GM23338 (cell line): Measurements from ENCODE around the gene CRYGB. TPM values are rescaled to one million over a fixed set of nuclear protein-coding genes. Genes with fewer than 3 reads are reported as not detected.
"Not testable (repeated sequence)": the region's sequence is repeated elsewhere in the genome, so short reads cannot be mapped to it uniquely, and the experiment has no call there.

Source experiments
- ATAC-seq: fragments of 200-7000 bp; cut with Tn5 transposase; 3 replicates; pipeline ENCODE4 v1.9.1; 2020
- DNase-seq: peaks from one replicate; pipeline ENCODE4 v3.0.0-alpha.2; 2015; ENCODE audit warnings: low spot score
- H2AFZ ChIP-seq: fragments of 200-600 bp; sonication (generic); 2 replicates; pipeline ENCODE4 v1.8.0; 2016; ENCODE audit warnings: antibody characterized with exemption, mild to moderate bottlenecking, moderate library complexity
- H3F3A ChIP-seq: fragments of 200-600 bp; sonication (generic); replicated peaks from 2 replicates; pipeline ENCODE4 v1.8.0; 2017; ENCODE audit warnings: antibody characterized with exemption, mixed run types, low read depth
- H3K27ac ChIP-seq: fragments of 200-600 bp; sonication (generic); 2 replicates; pipeline ENCODE4 v1.6.1; 2016; ENCODE audit warnings: low read depth
- H3K27me3 ChIP-seq: fragments of 200-600 bp; sonication (generic); 2 replicates; pipeline ENCODE4 v1.8.0; 2016; ENCODE audit warnings: mild to moderate bottlenecking, mixed run types, moderate library complexity; ENCODE audit not compliant: insufficient read depth
- H3K36me3 ChIP-seq: fragments of 200-600 bp; sonication (generic); 2 replicates; pipeline ENCODE4 v1.8.0; 2016; ENCODE audit warnings: mild to moderate bottlenecking; ENCODE audit not compliant: insufficient read depth
- H3K4me1 ChIP-seq: fragments of 200-600 bp; sonication (generic); 2 replicates; pipeline ENCODE4 v1.8.0; 2016; ENCODE audit warnings: mild to moderate bottlenecking, moderate library complexity; ENCODE audit not compliant: insufficient read depth
- H3K4me2 ChIP-seq: fragments of 200-600 bp; sonication (generic); 2 replicates; pipeline ENCODE4 v1.7.1; 2017; ENCODE audit warnings: mixed run types
- H3K4me3 ChIP-seq: fragments of 200-600 bp; sonication (generic); 2 replicates; pipeline ENCODE4 v1.6.1; 2016; ENCODE audit warnings: mixed run types
- H3K79me2 ChIP-seq: fragments of 200-600 bp; sonication (generic); replicated peaks from 2 replicates; pipeline ENCODE4 v1.8.0; 2017; ENCODE audit warnings: mild to moderate bottlenecking; ENCODE audit not compliant: insufficient read depth
- H3K9me2 ChIP-seq: fragments of 200-600 bp; sonication (generic); 2 replicates; pipeline ENCODE4 v1.8.0; 2017; ENCODE audit not compliant: insufficient read depth
- H4K20me1 ChIP-seq: fragments of 200-600 bp; sonication (generic); replicated peaks from 2 replicates; pipeline ENCODE4 v1.8.0; 2017; ENCODE audit warnings: mild to moderate bottlenecking; ENCODE audit not compliant: insufficient read depth
- H3K27ac Mint-ChIP-seq: 2 replicates; pipeline ENCODE4 v1.8.0; 2020; ENCODE audit warnings: inconsistent platforms, mild to moderate bottlenecking, moderate library complexity, mixed read lengths
- H3K27me3 Mint-ChIP-seq: 3 replicates; pipeline ENCODE4 v1.8.0; 2022; ENCODE audit warnings: low read depth, mild to moderate bottlenecking, moderate library complexity, mixed read lengths, inconsistent platforms; ENCODE audit not compliant: insufficient read depth, poor library complexity
- H3K36me3 Mint-ChIP-seq: 3 replicates; pipeline ENCODE4 v1.8.0; 2021; ENCODE audit warnings: low read depth, mild to moderate bottlenecking, inconsistent platforms, moderate library complexity, mixed read lengths
- H3K4me1 Mint-ChIP-seq: 3 replicates; pipeline ENCODE4 v1.8.0; 2020; ENCODE audit warnings: mild to moderate bottlenecking, inconsistent platforms, mixed read lengths
- H3K4me3 Mint-ChIP-seq: 3 replicates; pipeline ENCODE4 v1.8.0; 2021; ENCODE audit warnings: moderate library complexity, mild to moderate bottlenecking, inconsistent platforms, mixed read lengths
- H3K9me3 Mint-ChIP-seq: 3 replicates; pipeline ENCODE4 v1.8.0; 2020; ENCODE audit warnings: moderate library complexity, mild to moderate bottlenecking, inconsistent platforms, mixed read lengths
- CREB1 ChIP-seq: fragments of 250-450 bp; sonication (Bioruptor Pico); IDR thresholded peaks from 2 replicates; pipeline ENCODE4 v1.5.0; 2020; ENCODE audit warnings: low read depth, mild to moderate bottlenecking, moderate library complexity
- CTCF ChIP-seq, 2 experiments: fragments of 200-600 bp in 1 of 2; sonication (generic) in 1 of 2; conservative IDR thresholded peaks; 2 replicates each; pipeline versions ENCODE4 v1.5.1 to v1.6.1; 2016 to 2017; ENCODE audit warnings: antibody characterized with exemption in 2 of 2, low read depth in 2 of 2, mild to moderate bottlenecking in 2 of 2, moderate library complexity in 1 of 2
- EZH2 ChIP-seq: fragments of 200-600 bp; sonication (generic); IDR thresholded peaks from one replicate; pipeline ENCODE4 v1.8.0; 2017; ENCODE audit warnings: antibody characterized with exemption, mild to moderate bottlenecking, low read depth; ENCODE audit not compliant: unreplicated experiment
- JUNB ChIP-seq: IDR thresholded peaks from one replicate; pipeline ENCODE4 v1.6.1; 2016; ENCODE audit warnings: antibody characterized with exemption; ENCODE audit not compliant: unreplicated experiment
- POLR2AphosphoS5 ChIP-seq: IDR thresholded peaks from 2 replicates; pipeline ENCODE4 v1.6.1; 2016; ENCODE audit warnings: antibody characterized with exemption, low read depth
- STAT1 ChIP-seq: IDR thresholded peaks from one replicate; pipeline ENCODE4 v1.6.1; 2016; ENCODE audit warnings: antibody characterized with exemption; ENCODE audit not compliant: unreplicated experiment
- ZNF114 ChIP-seq: fragments of 250-450 bp; sonication (Bioruptor Pico); IDR thresholded peaks from 2 replicates; pipeline ENCODE4 v1.5.0; 2020; ENCODE audit warnings: mild to moderate bottlenecking, moderate library complexity
- ZNF331 ChIP-seq: fragments of 250-450 bp; sonication (Bioruptor Pico); IDR thresholded peaks from 2 replicates; pipeline ENCODE4 v1.5.0; 2020; ENCODE audit warnings: low read depth, mild to moderate bottlenecking, moderate library complexity
- ZNF462 ChIP-seq: fragments of 250-450 bp; sonication (Bioruptor Pico); IDR thresholded peaks from 2 replicates; pipeline ENCODE4 v1.5.0; 2020; ENCODE audit warnings: mild to moderate bottlenecking, moderate library complexity
- polyA plus RNA-seq: library from polyadenylated mRNA; unstranded; fragments of >200 nt; fragmentation: Nextera tagmentation; extraction: Ambion mirVana; gene quantifications from 2 replicates; pipeline ENCODE4 v1.2.1, GENCODE V29; 2016
- total RNA-seq: library from RNA; depleted of rRNA; stranded (reverse); fragments of >200 nt; shearing (Covaris generic); gene quantifications from 2 replicates; pipeline ENCODE4 v1.2.3, GENCODE V29; 2014

CRYGB gene
- total and polyA plus RNA-seq, 2 experiments from 2014 or later: 0.92 to 1.9 TPM

GRCh38 chr2:208124013-208124715 is 21.8 kb downstream of the CRYGB start, which contains the start of gene CRYGD:
CRYGD (minus strand) TSS chr2:208124524; CDS start chr2:208124473, 51 bp downstream.
- not testable (repeated sequence) for H4K20me1 ChIP-seq, H3K9me2 ChIP-seq, H3F3A ChIP-seq, H3K9me3 Mint-ChIP-seq, H3K36me3 Mint-ChIP-seq, H3K4me1 ChIP-seq, H3K27ac ChIP-seq, H3K27ac Mint-ChIP-seq, H3K27me3 ChIP-seq, H3K36me3 ChIP-seq, H3K79me2 ChIP-seq
- peak; percentile 97 for ATAC-seq
- peaks cover 16% of the 10 kb centered on the region for H3K27me3 Mint-ChIP-seq
- 0 out of 2 replicates have a peak, but pooled peaks have one; percentile 49 for TF ChIP-seq ZNF114
- peak; percentile 48; the same call in 1 of the 2 replicates for TF ChIP-seq POLR2AphosphoS5
- TF ChIP-seq CREB1 (CRISPR knock-in tag): peak; percentile 23; the same call in 1 of the 2 replicates
- DNase-seq: peak; percentile 78
- peak within 1 kb of the TSS; percentile 73 for H3K4me3 Mint-ChIP-seq
- peak within 1 kb of the TSS; percentile 52 for H3K4me3 ChIP-seq
- H2AFZ ChIP-seq: peak within 1 kb of the TSS; percentile 77; the same call in 1 of the 2 replicates
- H3K4me1 Mint-ChIP-seq: peaks cover 14% of the 10 kb centered on the region
- peak within 1 kb of the TSS; percentile 73 for H3K4me2 ChIP-seq

- H3K27me3 Mint-ChIP-seq: peaks cover 16% of the 10 kb centered on the region
- peaks cover 14% of the 10 kb centered on the region for H3K4me1 Mint-ChIP-seq
- Histone ChIP-seq H3K79me2 (no peaks in the 10 kb centered on the region), H4K20me1 (no peaks in the 10 kb centered on the region), H3K4me2 (no peak overlapping the region), H3K4me3 (no peak overlapping the region), H3K4me1 (peaks cover 9% of the 10 kb centered on the region; the same call in 1 of the 2 replicates), H2AFZ (no peak overlapping the region), H3K36me3 (no peaks in the 10 kb centered on the region), H3F3A (0 out of 2 replicates have a peak, but pooled peaks cover 3% of the 10 kb centered on the region), H3K27me3 (no peaks in the 10 kb centered on the region), H3K27ac (no peak overlapping the region), H3K9me2 (no peaks in the 10 kb centered on the region)
- no peaks in the 10 kb centered on the region for H3K9me3 Mint-ChIP-seq
- no peak for ATAC-seq
- H3K27ac Mint-ChIP-seq: no peak overlapping the region
- no peak overlapping the region for H3K4me3 Mint-ChIP-seq
- no peak for DNase-seq
- H3K36me3 Mint-ChIP-seq: no peaks in the 10 kb centered on the region
- no peak for TF ChIP-seq POLR2AphosphoS5
- no peak for TF ChIP-seq CREB1 (CRISPR knock-in tag)
- TF ChIP-seq EZH2: no peak
- no peak for TF ChIP-seq STAT1
- TF ChIP-seq ZNF462 (CRISPR knock-in tag): no peak
- no peak for TF ChIP-seq CTCF (conservative IDR thresholded peaks at IDR 0.05; ENCODE audit: low read depth in 2 of 2)
- no peak for TF ChIP-seq ZNF331
- TF ChIP-seq JUNB: no peak
Measured at GRCh38 chr2:208122248-208122647, 23.7 kb downstream of the CRYGB start.
